DMS53 (cell line): ENCODE results near the gene CHRNA1.

Experiments used
- DNase-seq: peaks from one replicate; lab custom pipeline; 2025; lab: John Stamatoyannopoulos, UW

The CHRNA1 gene

DNA sequence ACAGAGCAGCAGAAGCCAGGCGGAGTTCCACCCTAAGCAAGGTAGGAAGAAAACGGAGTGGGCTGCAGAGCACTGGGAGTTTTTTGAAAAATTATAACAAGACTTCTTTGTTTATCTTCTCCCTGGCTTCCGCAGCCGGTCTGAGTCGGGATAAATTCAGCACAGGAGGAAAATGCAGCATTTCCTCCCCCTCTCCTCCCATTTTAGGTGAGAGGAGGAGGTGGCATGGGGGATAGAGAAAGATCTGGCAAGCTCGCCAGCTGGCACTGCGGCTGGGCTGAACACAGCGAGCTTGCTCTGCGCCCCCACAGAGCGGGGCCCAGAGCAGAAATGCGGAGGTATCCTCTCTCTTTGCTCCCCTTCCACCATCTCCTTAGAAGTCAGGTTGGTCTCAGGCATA lies 17.7 kb upstream of the CHRNA1 start:
- no peak for DNase-seq

DNA sequence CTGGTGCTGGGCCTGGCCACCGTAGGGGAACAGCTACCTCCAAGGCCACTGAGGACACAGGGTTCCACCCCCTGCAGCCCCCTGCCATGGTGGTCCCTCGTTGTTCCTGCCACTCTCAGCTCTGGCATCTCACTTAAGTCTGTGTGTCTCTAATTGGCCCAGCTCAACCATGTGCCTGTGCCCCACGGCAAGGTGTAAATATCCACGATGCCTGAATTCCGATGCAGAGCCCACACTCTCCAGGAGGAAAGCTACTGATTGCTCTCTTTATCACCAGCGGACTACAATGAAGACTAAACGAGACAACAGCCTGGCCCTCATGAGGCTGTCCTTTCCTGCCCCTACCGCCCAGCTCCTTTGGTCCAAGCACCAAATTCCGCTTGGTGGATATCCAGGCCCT lies 17.0 kb upstream of the CHRNA1 start:
- no peak for DNase-seq

DNA sequence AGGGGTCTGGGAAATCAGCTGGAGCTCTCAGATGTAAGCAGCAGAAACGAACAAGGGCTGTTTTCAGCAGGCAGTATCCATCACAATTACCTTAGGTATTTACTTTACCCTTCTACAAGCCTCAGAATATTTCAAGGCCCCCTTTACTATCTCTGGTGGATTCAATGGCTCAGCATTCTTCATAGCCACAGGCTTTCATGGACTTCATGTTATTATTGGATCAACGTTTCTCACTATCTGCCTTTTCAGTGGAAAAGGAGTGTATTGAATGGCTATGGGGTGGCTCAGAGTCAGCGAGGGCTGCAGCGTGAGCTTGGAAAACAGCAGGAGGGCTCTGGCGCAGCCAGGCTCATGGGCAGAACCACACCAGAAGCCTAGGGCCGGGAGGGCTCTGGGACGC lies 16.6 kb upstream of the CHRNA1 start:
- DNase-seq, result no peak

DNA sequence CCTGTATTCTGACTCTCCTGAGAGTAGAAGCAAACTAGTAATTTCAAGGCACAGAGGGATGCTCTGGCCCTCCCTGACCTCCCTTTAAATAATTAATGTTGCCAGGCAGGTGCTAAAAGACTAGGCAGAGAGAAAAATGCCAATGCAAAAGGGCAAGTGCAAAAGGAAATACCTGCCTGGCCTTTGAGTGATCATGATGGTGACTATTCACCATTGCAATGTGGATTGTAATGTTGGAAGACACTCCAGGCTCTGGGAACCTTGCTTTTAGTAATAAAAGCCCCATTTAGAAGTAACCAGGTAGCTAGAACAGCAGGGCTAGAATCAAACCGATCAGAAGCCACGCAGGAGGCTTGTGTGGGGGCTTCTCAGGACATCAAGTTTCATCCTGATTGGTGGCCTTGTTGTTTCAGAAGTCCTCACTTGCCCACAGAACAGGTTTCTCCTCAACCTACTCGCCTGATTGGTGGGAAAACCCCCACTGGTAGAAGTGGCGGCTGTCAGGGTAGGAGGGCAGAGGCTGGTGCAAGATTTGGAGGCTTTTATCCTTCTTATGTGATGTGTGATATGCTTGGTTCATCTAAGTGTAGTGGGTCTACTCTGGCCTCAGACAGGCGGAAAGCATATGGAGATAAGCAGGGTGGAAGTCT lies 16.0 kb upstream of the CHRNA1 start:
- DNase-seq, result no peak

DNA sequence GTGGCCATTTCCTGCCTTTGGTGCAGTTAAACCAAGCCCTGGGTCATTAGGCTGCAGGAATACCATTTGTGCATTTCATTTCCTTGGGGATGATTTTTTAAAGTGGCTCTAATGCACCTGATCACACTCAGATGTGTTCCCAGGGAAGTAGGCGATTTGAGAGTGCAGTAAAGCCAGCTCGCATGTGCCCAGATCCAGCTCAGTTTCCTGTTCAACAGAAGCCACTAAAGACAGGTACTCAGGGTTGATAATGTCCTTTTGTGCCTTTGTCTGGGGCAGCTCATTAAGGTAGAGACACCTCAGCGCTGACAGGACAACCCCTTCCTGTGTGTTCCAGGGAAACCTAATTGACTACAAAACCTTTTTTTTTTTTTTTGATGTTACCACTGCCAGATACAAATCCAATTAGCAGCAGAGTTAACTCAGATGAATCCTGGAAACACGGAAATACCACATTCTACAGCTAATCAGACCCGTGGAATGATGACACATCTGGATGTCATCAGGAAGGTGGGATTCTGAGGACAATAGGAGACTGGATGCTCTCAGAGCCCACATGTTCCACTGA lies 15.2 kb upstream of the CHRNA1 start:
- no peak for DNase-seq

DNA sequence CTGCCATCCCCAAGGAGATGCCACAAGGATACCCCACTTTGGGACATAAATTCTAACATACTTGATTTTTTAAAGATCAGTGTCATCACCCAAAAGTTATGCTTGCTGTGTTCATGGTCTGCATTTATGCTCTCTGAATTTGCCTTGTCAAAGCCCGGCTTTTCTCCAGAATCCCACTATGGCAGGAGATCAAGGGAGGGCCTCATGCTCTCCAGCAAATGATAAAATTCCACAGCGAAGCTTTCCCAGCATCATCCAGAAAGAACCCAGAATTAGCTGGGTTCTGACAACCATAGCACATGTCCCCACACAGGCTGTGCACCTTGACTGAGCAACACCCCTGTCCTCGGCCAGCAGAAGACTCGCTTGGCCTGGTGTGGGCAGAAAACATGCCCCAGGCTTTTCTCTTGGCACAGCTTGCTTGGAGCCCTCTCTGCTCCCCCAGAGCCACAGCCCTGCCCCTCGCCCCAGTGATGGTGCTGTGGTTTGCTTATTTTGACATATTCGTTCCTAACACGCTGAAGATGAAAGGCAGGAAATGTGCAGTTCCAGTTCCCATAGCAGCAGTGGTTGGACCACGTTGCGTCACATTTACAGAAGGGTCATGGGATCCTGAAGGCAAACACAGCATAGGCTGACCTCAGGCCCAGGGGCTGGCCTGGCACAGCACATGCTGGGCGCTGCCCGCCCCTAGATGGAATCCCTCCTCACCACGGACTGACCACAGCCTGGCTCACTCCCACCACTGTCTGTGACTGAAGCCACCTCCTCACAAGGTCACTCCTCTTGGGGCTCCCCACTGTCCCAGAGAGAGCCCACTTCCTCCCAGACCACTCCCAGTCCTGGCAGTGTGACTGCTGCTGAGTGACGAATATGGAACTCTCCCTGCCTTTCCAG lies 14.1 kb upstream of the CHRNA1 start:
- DNase-seq, result no peak

DNA sequence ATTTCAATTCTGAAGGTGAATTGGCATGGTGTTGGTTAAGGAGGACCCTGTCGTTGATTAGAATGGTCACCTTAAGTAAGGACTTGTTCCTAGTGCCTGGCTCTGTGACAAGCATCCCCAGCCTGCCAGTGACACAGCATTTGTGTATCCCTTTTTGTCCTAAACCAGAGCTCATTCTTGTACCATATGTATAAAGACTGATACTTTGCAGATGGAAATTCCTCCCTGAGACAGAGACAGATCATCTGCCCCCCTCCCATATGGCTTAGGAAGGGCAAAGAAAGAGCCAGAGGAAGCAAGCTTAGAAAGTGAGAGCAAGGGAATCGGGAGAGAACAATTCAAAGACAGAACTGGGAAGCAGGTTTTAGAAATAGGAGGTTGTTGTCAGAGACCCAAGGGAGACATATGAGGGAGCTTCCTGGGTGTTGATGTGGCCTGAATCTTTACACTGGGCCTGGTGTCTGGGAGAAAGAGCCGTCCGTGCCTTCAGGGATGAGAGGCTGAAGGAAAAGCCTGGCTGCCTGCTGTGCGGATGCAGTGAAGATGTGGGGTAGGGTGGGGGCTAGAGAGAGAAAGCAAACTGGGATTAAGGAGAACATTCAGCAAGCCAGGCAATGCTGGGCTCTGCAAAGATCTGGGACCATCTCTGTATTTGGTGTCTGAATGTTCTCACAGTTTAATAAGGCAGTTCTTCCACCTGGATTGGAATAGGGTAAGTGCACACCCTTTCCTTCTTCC lies 13.2 kb upstream of the CHRNA1 start:
- no peak for DNase-seq

DNA sequence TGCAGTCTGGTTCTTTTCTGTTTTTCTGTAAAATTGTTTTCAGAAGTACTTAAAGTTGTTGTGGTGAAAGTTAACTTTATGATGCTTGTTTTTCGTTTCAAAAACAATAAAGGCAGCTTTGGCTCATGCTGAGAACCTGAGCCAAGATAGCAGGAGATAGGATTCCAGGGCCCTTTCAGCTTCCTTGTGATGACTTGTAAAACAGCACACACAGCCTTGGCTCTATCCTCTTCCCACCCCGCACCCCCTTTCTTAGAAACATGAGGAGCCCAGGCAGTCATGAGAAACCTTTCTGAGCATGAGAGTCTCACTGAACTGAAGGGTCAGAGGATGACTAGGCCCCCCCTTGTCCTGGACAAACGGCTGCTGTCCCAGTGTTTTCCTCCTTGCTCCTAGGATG lies 12.4 kb upstream of the CHRNA1 start:
- DNase-seq, result no peak

DNA sequence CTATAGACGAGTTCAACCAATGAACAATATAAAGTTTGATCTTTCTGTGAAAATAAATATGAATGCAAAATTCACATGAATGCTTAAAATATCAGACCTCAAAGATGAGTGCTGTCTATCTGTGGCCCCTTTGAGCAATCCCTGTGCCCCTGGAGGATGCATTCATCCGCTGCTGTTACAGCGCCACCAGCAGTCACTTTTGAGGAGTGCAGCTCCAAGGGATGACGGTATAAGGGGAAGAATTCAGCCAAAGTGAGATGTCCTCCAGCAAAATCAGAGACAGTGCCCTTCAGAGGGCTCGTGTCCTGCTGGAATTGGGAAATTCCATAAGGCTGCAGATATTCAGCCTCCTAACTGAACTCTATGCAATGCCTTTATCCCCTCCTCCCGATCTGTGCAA lies 12.0 kb upstream of the CHRNA1 start:
- DNase-seq, result peak; percentile 33

DNA sequence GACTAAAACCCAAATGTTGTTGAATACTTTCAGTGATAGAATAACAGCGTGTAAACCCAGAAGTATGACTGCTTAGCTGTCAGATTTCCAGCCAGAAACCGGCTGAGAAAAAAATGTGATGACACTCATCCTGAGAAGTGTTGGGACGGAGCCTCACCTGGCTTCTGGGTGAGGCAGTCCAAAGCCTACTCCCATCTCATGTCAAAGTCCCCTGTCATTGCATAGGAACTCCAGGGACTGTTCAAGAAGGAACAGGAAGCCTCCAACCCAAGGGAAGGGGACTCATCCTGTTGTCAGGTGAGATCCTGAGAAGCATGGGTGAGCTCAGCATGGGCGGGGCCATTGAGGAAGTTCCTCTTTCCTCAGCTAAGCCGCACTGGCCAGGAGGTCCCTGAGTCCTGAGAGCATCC lies 11.3 kb upstream of the CHRNA1 start:
- DNase-seq, result peak; percentile 47

DNA sequence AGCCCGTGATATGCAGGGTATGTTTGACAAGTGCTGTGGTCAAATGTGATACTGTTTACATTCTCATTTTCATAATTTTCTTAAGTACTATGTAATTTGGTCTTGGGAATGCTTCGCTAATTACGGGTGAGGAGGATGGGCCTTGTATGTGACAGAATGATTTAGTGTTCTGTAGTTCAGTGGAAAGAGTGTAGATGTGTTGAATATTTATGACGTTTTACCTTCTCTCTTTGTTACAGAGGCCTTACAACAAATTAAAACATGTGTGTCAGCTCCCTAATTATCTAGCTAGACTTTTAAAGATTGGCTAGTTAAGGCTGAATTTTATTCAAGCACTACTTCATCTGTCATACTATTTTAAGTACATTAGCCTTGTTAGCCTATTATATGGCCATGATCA lies 10.6 kb upstream of the CHRNA1 start:
- no peak for DNase-seq

DNA sequence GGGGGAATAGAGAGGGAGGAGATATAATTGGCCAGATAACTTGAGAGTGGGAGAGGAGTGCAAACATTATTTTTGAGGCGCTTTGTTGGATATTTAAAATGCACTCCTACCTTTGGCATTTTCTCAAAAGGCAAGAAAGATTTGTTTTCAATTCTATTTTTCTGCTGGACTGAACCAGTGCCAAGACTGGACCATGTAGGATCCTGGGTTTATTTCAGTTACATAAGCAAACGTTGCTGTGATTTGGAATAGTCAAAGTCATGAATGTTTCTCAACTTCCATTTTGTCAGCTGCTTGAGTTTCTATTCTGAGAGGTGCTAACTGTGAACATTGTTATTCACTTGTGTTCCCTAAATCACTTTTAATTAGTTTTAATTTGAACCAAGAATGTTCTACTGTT lies 8.9 kb upstream of the CHRNA1 start:
- no peak for DNase-seq

DNA sequence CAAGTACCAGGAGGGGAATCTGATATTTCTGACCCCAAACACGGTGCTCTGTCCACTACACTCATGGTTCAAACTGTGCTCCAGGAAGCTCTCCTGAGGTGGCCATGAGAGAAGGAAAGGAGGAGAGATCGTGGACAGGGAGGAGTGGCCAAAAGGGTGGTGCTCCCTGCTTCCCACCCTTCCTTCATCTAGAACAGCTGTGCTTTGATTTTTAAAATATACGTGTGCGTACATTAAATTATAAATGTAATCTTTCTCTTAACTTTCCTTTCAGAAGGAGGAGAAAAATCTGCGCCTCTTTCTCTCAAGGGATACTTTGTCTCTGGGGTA lies 8.2 kb upstream of the CHRNA1 start:
- DNase-seq, result no peak

DNA sequence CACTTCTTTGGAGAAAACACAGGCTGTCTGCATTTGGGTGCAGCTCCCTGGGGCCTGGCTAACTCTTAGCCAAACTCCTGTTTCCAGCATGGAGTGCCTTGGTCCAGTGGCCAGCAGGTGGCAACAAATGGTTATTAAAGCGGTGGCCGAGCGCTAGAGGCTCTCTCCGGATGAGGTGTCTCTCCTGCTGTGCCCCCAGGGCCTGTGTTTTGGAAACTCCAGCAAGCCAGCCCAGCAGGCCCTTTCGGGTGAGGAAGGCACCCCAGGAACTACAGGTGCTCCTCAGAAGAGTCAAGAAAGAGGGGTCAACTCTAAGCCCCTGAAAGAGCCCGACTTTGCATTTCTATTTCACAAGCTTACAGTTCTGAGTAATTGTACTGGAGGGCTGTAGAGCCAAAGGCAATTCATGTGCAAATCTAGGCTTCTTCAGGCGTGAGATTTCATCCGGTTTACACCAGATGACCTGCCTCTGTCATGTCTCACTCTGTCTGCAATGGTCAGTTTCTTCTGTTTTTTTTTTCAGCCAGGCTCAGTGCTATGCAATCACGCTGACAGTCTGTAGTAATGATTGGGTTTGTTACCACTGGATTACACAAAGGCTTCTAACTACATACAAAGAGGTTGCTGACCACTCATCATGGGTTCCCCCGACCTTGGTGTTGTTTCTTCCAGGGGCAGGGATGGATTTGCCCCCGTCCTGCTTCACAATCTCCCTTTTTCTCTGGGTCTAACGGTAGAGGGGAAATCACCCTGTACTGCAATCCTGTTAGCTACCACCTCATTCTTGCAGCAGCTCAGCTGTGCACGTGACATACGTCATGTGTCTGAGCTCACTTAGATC lies 7.6 kb upstream of the CHRNA1 start:
- DNase-seq, result peak; percentile 90

DNA sequence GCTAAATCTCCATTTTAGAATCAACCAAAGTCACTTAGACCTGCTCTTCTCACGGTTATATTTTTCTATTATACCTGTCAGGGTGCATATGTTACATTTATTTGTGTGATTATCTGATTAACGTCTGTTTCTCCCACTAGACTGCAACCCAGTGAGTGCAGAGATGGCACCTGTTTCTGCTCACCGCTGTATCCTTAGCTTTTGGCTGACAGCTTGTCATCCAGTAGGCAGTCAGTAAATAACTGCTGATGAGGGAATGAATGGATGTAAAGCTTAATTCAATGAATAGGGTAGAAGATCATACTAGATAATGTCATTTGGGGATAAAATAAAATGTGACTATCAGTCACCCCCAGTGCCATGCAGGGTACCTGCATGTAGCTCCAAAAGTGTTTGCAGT lies 6.9 kb upstream of the CHRNA1 start:
- DNase-seq, result no peak

DNA sequence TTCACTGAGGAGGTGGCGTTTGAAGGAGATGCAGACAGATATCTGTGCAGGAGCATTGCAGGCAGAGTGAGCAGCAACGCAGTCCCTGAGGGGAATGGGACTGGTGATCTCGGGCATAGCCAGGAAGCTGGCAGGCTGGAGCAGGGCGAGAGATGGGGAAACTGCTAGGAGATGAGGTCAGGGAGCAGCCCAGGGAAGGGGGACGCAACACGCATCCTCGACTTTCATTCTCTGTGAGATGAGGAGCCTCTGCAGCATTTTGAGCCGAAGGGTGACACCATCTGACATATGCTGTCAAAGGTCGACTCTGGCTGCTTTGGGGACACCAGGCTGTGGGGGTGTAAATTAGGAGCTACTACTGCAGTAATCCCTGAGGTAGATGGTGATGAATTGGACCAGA lies 4.3 kb upstream of the CHRNA1 start:
- no peak for DNase-seq

DNA sequence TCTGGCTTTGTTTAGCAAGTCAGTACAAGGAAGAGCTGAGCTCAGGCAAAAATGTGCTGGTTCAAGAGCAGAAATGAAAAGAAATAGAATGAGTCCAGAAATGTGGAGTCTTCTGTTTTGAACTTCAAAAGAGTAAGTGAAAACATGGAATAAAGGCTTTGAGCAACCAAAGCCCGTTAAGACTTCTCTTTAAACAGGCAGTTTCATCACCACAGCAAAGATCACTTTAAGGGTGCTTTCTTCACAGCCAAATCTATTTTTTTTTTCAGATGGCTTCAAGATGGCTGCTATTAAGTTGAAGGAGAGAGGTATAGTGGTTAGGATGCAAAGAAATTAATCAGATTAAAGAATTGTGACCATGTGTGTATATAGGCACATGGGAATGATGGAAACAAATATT lies 2.0 kb upstream of the CHRNA1 start:
- no peak for DNase-seq

DNA sequence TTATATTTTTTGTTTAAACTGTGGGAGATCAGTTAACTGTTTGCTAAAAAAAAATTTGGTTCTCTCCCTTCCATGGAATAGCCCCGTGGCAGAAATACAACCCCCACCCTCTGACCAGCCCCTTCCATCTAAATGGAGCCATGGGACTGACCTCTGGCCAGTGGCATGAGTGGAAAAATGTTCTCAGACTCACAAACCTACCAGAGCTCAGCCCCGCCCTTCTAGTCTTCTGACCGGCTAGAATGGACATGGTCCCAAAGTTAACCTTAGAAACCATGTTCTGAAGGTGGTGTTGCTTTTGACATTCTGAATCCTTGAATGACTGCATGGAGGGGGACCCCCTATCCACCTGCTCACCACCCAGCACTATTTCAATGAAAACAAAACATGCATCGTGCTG lies 1.3 kb upstream of the CHRNA1 start:
- DNase-seq, result no peak

DNA sequence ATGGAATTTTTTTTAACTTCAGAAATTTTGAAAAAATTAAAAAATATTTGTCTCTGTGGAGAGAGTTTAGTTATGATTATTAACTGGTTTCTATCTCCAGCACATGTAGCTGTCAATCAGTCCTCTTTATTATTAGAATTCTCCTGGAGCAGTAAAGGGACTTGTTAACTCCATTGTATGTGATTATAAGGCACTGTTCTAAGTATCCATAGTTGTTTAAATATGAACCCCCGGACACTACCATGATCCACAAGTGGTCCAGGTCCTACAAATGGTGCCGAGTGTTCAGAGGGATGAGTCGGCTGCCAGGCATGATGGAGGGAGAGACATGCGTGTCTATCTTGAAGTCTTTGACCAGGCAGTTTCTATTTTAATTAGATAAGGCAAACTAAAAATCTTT lies 492 bp downstream of the CHRNA1 start:
- DNase-seq, result no peak

DNA sequence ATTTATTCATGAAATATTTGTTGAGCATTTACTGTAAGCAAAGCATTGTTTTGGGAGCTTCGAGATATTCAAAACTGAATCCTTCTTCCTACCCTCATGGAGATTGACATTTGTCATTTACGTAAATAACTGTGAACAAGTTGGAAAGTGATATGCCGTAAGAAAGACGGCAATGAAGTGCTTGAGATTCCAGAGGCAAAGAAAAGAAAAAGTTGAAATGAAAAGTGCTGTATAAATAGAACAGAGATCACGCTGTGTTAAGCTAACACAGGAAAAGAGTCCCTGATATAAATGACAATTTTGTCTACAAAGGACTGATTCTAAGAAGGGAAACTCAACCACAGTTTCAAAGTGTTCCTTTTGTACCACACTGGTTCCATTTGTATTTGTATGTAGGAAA lies 1.8 kb downstream of the CHRNA1 start:
- no peak for DNase-seq

DNA sequence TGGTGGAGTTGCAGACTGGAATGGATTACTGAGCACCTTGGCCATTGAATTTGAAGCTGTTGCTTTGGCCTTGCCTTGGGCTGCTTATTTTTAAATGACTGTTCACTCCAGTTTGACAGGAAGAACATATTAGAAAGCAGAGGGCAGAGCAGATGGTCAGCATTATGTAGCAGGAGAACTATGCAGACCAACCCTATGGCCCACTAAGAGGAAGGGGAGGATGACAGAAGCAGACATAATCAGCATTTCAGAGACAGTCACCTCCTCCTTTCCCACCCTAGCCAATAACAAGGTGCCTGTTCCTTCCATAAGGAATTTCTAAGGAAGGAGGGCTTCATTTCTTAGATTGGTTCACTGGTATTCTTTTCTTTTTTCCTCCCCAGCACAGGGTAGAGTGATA lies 2.4 kb downstream of the CHRNA1 start:
- no peak for DNase-seq
